ENCODE measurements around the gene RGPD8. TPM values are rescaled to one million over a fixed set of nuclear protein-coding genes. Genes with fewer than 3 reads are reported as not detected.
A peak's percentile ranks its signal among the peaks of the same experiment; 100 is the strongest.

RGPD8 gene
- total and polyA plus RNA-seq, 2 of the 13 experiments (the other 11 are each of a cell fraction or from before 2014, with no cell fraction given): 2.3 to 12.8 TPM

DNA sequence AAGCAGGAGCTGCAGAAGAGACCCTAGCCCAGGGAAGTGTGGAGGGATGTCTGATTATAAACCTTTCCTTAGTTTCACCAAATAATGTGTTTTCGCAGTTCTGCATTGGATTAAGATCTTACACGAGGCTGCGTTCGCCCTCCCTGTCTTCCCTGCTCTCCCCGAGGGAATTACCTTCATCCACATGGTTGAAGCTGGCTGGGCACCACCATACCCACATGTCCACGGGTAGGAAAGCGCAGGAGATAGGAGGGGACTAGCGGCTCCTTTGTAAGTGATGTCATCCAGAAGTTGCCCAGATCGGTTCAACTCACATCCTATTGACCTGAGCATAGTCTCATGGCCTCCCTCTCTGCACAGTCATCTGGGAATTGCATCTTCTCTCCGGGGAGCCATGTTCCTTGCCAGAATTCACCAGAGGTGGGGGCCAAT, 49.6 kb upstream of the RGPD8 start (continued):
- TF ChIP-seq, protein P1, sequence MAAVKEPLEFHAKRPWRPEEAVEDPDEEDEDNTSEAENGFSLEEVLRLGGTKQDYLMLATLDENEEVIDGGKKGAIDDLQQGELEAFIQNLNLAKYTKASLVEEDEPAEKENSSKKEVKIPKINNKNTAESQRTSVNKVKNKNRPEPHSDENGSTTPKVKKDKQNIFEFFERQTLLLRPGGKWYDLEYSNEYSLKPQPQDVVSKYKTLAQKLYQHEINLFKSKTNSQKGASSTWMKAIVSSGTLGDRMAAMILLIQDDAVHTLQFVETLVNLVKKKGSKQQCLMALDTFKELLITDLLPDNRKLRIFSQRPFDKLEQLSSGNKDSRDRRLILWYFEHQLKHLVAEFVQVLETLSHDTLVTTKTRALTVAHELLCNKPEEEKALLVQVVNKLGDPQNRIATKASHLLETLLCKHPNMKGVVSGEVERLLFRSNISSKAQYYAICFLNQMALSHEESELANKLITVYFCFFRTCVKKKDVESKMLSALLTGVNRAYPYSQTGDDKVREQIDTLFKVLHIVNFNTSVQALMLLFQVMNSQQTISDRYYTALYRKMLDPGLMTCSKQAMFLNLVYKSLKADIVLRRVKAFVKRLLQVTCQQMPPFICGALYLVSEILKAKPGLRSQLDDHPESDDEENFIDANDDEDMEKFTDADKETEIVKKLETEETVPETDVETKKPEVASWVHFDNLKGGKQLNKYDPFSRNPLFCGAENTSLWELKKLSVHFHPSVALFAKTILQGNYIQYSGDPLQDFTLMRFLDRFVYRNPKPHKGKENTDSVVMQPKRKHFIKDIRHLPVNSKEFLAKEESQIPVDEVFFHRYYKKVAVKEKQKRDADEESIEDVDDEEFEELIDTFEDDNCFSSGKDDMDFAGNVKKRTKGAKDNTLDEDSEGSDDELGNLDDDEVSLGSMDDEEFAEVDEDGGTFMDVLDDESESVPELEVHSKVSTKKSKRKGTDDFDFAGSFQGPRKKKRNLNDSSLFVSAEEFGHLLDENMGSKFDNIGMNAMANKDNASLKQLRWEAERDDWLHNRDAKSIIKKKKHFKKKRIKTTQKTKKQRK (IDR thresholded peaks at IDR 0.05; ENCODE audit: low read length): no peak
- TF ChIP-seq TBL1XR1 (IDR thresholded peaks at IDR 0.05; ENCODE audit: borderline replicate concordance, low read length, partially characterized antibody): no peak
- no peak; the same call in 1 of the 2 replicates for TF ChIP-seq NFKB2 (CRISPR knock-in tag; IDR thresholded peaks at IDR 0.05; ENCODE audit: borderline replicate concordance)
- no peak for TF ChIP-seq ZFP62 (CRISPR knock-in tag; IDR thresholded peaks at IDR 0.05)
- no peak for TF ChIP-seq NFYB (CRISPR knock-in tag; IDR thresholded peaks at IDR 0.05)
- no peak for TF ChIP-seq SOX13 (IDR thresholded peaks at IDR 0.05)
- TF ChIP-seq SOX13 (CRISPR knock-in tag; conservative IDR thresholded peaks at IDR 0.05 in 1 of 2, IDR thresholded peaks at IDR 0.05 in 1 of 2): no peak
- no peak for TF ChIP-seq ZBTB1 (CRISPR knock-in tag; IDR thresholded peaks at IDR 0.05; ENCODE audit: borderline replicate concordance)
- no peak for TF ChIP-seq ZNF460 (CRISPR knock-in tag; IDR thresholded peaks at IDR 0.05; ENCODE audit: borderline replicate concordance)
- no peak for TF ChIP-seq FOXJ3 (CRISPR knock-in tag; IDR thresholded peaks at IDR 0.05; ENCODE audit: borderline replicate concordance)
- TF ChIP-seq, protein P2, sequence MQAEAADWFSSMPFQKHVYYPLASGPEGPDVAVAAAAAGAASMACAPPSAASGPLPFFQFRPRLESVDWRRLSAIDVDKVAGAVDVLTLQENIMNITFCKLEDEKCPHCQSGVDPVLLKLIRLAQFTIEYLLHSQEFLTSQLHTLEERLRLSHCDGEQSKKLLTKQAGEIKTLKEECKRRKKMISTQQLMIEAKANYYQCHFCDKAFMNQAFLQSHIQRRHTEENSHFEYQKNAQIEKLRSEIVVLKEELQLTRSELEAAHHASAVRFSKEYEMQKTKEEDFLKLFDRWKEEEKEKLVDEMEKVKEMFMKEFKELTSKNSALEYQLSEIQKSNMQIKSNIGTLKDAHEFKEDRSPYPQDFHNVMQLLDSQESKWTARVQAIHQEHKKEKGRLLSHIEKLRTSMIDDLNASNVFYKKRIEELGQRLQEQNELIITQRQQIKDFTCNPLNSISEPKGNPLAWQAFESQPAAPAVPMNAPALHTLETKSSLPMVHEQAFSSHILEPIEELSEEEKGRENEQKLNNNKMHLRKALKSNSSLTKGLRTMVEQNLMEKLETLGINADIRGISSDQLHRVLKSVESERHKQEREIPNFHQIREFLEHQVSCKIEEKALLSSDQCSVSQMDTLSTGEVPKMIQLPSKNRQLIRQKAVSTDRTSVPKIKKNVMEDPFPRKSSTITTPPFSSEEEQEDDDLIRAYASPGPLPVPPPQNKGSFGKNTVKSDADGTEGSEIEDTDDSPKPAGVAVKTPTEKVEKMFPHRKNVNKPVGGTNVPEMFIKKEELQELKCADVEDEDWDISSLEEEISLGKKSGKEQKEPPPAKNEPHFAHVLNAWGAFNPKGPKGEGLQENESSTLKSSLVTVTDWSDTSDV (CRISPR knock-in tag; IDR thresholded peaks at IDR 0.05): no peak
- peak; percentile 32; the same call in 1 of the 2 replicates for TF ChIP-seq ARID5B (CRISPR knock-in tag; IDR thresholded peaks at IDR 0.05)
- no peak for TF ChIP-seq ZBTB8A (CRISPR knock-in tag; IDR thresholded peaks at IDR 0.05; ENCODE audit: borderline replicate concordance, low read depth)
- no peak for TF ChIP-seq SMARCE1 (IDR thresholded peaks at IDR 0.05; ENCODE audit: borderline replicate concordance)
- TF ChIP-seq GATAD1 (CRISPR knock-in tag; IDR thresholded peaks at IDR 0.05): 0 out of 2 replicates have a peak, but pooled peaks have one; percentile 22
- TF ChIP-seq, protein P3, sequence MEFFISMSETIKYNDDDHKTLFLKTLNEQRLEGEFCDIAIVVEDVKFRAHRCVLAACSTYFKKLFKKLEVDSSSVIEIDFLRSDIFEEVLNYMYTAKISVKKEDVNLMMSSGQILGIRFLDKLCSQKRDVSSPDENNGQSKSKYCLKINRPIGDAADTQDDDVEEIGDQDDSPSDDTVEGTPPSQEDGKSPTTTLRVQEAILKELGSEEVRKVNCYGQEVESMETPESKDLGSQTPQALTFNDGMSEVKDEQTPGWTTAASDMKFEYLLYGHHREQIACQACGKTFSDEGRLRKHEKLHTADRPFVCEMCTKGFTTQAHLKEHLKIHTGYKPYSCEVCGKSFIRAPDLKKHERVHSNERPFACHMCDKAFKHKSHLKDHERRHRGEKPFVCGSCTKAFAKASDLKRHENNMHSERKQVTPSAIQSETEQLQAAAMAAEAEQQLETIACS (CRISPR knock-in tag; IDR thresholded peaks at IDR 0.05): no peak
- TF ChIP-seq YY1 (IDR thresholded peaks at IDR 0.05; ENCODE audit: insufficient read depth, insufficient replicate concordance, low read depth, low read length): peak; percentile 63
- TF ChIP-seq MTF1 (CRISPR knock-in tag; IDR thresholded peaks at IDR 0.05): no peak
- TF ChIP-seq ZNF772 (CRISPR knock-in tag; IDR thresholded peaks at IDR 0.05): no peak; the same call in 1 of the 2 replicates
- no peak for TF ChIP-seq MTA3 (CRISPR knock-in tag; IDR thresholded peaks at IDR 0.05)

Measured in HepG2 (cell line).